Stimulated activated memory B cell treated with anti-CD40 and anti-IgM and Interleukin-4, amounts not matched to agents 10 μg/mL and 1 μg/mL and 100 μg/mL, for 72 hours (primary cell): Measurements from ENCODE around the gene APC.
A peak's percentile ranks its signal among the peaks of the same experiment; 100 is the strongest.
"Not testable (repeated sequence)": the region's sequence is repeated elsewhere in the genome, so short reads cannot be mapped to it uniquely, and the experiment has no call there.

Source experiments
- ATAC-seq: fragments of 150-1000 bp; cut with Tn5 transposase; 2 replicates; pipeline ENCODE4 v1.10.0; 2021
- H3K27ac Mint-ChIP-seq: one replicate; pipeline ENCODE4 v1.8.0; 2022; ENCODE audit warnings: mild to moderate bottlenecking, mixed read lengths
- H3K27me3 Mint-ChIP-seq: one replicate; pipeline ENCODE4 v1.8.0; 2022; ENCODE audit warnings: mixed read lengths
- H3K36me3 Mint-ChIP-seq: one replicate; pipeline ENCODE4 v1.8.0; 2022; ENCODE audit warnings: mixed read lengths
- H3K4me1 Mint-ChIP-seq: one replicate; pipeline ENCODE4 v1.8.0; 2022; ENCODE audit warnings: mixed read lengths
- H3K4me3 Mint-ChIP-seq: one replicate; pipeline ENCODE4 v1.8.0; 2022; ENCODE audit warnings: mild to moderate bottlenecking, moderate library complexity, mixed read lengths
- H3K9me3 Mint-ChIP-seq: one replicate; pipeline ENCODE4 v1.8.0; 2022; ENCODE audit warnings: mixed read lengths

APC gene

DNA sequence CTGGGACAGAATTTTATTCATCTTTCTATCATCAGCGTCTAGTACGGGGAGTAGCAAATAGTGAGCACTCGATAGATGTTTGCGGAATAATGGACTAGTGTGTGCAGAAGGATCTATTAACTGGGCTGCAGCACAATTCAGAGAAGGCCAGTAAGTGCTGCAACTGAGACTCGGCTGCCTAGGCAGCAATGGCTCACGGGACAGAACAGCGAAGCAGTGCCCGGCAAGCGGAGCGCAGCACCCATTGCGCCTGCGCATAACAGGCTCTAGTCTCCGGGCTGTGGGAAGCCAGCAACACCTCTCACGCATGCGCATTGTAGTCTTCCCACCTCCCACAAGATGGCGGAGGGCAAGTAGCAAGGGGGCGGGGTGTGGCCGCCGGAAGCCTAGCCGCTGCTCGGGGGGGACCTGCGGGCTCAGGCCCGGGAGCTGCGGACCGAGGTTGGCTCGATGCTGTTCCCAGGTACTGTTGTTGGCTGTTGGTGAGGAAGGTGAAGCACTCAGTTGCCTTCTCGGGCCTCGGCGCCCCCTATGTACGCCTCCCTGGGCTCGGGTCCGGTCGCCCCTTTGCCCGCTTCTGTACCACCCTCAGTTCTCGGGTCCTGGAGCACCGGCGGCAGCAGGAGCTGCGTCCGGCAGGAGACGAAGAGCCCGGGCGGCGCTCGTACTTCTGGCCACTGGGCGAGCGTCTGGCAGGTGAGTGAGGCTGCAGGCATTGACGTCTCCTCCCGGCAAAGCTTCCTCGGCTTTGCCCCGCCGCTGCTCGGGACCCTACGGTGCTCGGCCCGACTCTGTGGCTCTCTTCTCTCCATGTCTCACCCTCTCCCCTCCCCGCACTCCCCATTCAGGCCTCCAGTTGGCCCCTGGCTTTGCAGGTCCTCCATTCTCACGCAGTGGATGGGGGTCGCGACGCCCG, 30.2 kb upstream of the APC start:
- Mint-ChIP-seq H3K36me3 (peaks cover 6% of the 10 kb centered on the region), H3K4me1 (peaks cover 52% of the 10 kb centered on the region), H3K9me3 (no peaks in the 10 kb centered on the region), H3K27ac (peak overlapping the region; percentile 92), H3K27me3 (no peaks in the 10 kb centered on the region), H3K4me3 (peak overlapping the region; percentile 99)
- ATAC-seq = peak; percentile 98

- no peaks in the 10 kb centered on the region for H3K9me3 Mint-ChIP-seq
- H3K4me3 Mint-ChIP-seq = peak overlapping the region; percentile 99
- no peak for ATAC-seq
- H3K36me3 Mint-ChIP-seq = peaks cover 11% of the 10 kb centered on the region
- H3K4me1 Mint-ChIP-seq = peaks cover 57% of the 10 kb centered on the region
- peak overlapping the region; percentile 92 for H3K27ac Mint-ChIP-seq
- H3K27me3 Mint-ChIP-seq = no peaks in the 10 kb centered on the region
Observed at GRCh38 chr5:112708103-112708622, 29.5 kb upstream of the APC start.

- H3K27me3 Mint-ChIP-seq = no peaks in the 10 kb centered on the region
- peaks cover 11% of the 10 kb centered on the region for H3K36me3 Mint-ChIP-seq
- no peaks in the 10 kb centered on the region for H3K9me3 Mint-ChIP-seq
- no peak overlapping the region for H3K4me3 Mint-ChIP-seq
- H3K4me1 Mint-ChIP-seq = peaks cover 58% of the 10 kb centered on the region
- H3K27ac Mint-ChIP-seq = no peak overlapping the region
- no peak for ATAC-seq
Observed at GRCh38 chr5:112709416-112709815, 28.3 kb upstream of the APC start.

GRCh38 chr5:112710896-112711295, 26.8 kb upstream of the APC start:
- H3K4me1 Mint-ChIP-seq = peaks cover 69% of the 10 kb centered on the region
- no peaks in the 10 kb centered on the region for H3K9me3 Mint-ChIP-seq
- no peak overlapping the region for H3K4me3 Mint-ChIP-seq
- peaks cover 11% of the 10 kb centered on the region for H3K36me3 Mint-ChIP-seq
- H3K27me3 Mint-ChIP-seq = no peaks in the 10 kb centered on the region
- ATAC-seq = no peak
- no peak overlapping the region for H3K27ac Mint-ChIP-seq

DNA sequence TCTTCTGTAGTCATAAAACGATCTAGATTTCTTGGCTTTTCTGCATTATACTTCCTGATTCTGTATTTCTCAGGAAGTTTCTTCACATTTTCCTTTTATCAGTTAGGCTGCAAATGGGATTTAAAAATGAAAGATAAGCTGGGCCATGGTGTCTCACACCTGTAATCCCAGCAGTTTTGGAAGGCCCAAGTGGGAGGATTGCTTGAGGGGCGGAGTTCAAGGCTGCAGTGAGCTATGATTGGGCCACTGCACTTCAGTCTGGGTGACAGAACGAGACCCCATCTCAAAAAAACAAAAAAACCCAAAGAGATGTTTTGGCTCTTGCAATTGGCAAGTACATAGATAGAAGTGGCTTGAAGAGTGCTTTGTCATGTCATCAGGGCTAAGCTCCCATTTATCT, 26.2 kb upstream of the APC start:
- Mint-ChIP-seq H3K36me3 (peaks cover 11% of the 10 kb centered on the region), H3K27me3 (no peaks in the 10 kb centered on the region), H3K9me3 (no peaks in the 10 kb centered on the region), H3K4me1 (peaks cover 69% of the 10 kb centered on the region), H3K4me3 (no peak overlapping the region), H3K27ac (no peak overlapping the region)
- ATAC-seq = no peak

DNA sequence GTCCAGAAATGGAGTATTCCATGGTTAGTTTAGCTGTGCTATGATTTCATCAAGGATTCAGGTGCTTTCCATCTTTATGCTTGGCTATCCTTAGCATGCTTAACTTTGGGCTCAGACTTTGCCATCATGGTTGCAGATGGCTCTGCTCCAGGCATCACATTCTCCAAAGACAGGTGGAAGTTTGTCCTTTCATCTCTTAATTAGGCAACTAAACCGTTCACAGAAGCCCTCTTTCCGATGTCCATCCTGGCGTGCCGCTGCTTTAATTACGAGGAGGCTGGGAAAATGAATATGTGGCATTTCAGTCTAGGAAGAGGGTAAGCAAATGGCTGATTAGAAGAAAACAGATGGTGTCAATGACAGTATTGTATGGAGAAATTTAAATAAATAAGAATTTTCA, 24.5 kb upstream of the APC start:
- Mint-ChIP-seq H3K9me3 (no peaks in the 10 kb centered on the region), H3K4me1 (peaks cover 74% of the 10 kb centered on the region), H3K36me3 (peaks cover 16% of the 10 kb centered on the region), H3K27me3 (no peaks in the 10 kb centered on the region), H3K27ac (no peak overlapping the region), H3K4me3 (no peak overlapping the region)
- ATAC-seq = no peak

GRCh38 chr5:112716895-112717294, 20.8 kb upstream of the APC start:
- Mint-ChIP-seq H3K4me1 (peaks cover 70% of the 10 kb centered on the region), H3K36me3 (peaks cover 22% of the 10 kb centered on the region)
- not testable (repeated sequence) for H3K27ac Mint-ChIP-seq, H3K27me3 Mint-ChIP-seq, H3K4me3 Mint-ChIP-seq, ATAC-seq, H3K9me3 Mint-ChIP-seq

DNA sequence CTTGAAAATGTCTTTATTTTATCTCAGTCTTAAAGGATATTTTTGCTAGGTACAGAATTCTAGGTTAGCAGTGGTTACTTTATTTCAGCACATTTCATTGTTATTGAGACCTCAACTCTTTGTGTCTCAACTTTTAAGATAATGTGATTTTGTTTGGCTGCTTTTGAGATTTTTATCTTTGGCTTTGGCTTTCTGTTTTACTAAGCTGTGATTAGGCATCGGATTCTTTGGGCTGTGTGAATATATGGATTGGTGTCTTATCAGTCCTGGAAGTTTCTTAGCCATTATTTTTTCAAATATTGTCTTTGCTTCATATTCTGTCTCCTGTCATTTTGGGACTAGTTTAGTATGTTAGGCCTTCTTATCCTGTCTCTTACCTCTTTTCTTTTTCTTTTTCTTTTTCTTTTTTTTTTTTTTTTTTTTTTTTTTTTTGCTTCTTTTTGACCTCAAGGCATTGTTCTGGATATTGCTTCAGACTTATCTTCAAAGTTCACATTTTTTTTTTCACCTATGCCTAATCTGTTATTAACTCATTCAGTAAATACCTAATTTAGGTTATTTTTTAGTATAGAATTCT, 20.1 kb upstream of the APC start:
- ATAC-seq = no peak
- peaks cover 15% of the 10 kb centered on the region for H3K36me3 Mint-ChIP-seq
- no peak overlapping the region for H3K27ac Mint-ChIP-seq
- H3K4me3 Mint-ChIP-seq = no peak overlapping the region
- H3K27me3 Mint-ChIP-seq = no peaks in the 10 kb centered on the region
- H3K9me3 Mint-ChIP-seq = no peaks in the 10 kb centered on the region
- H3K4me1 Mint-ChIP-seq = peaks cover 70% of the 10 kb centered on the region

DNA sequence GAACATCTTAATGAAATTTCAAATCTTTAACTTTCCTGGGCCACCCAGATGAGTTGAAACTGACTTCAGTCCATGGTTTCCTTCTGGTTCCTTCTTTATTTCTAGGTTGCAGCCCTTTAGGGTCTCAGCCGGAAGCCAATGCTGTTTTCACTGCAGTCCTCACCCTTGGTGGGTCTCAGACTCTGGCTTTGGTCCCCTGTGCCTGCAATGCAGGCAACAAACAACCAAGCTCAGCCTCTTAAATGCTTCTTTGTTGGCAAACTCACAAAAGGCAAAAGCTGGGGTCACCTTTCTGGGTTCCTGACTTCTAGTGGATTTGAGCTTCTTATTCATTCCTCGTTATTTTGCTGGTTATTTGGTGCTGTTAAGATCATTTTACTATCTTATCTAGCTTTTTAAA, 19.3 kb upstream of the APC start:
- no peaks in the 10 kb centered on the region for H3K27me3 Mint-ChIP-seq
- peaks cover 75% of the 10 kb centered on the region for H3K4me1 Mint-ChIP-seq
- no peak overlapping the region for H3K4me3 Mint-ChIP-seq
- ATAC-seq = no peak
- no peaks in the 10 kb centered on the region for H3K9me3 Mint-ChIP-seq
- peaks cover 12% of the 10 kb centered on the region for H3K36me3 Mint-ChIP-seq
- no peak overlapping the region for H3K27ac Mint-ChIP-seq

DNA sequence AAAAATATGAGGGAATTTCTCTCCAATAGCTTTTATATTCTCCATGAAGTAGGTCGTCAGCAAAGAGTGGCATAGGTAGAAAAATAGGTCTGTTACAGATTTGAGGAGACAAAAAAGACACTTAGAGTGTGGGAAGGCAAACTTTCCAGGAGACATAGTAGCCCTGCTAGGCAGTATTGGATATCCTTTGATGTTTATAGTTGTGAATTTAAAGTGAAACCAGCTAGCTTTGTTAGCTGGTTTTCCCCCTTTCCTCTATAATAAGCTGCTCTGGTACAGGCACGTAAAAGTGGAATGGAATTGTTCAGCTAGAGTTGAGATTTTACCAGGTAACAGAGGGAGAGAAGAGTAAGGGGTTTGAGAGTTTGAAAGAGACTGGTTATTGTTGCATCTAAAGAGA, 17.1 kb upstream of the APC start:
- Mint-ChIP-seq H3K27me3 (no peaks in the 10 kb centered on the region), H3K36me3 (peaks cover 19% of the 10 kb centered on the region), H3K9me3 (no peaks in the 10 kb centered on the region), H3K4me1 (peaks cover 82% of the 10 kb centered on the region), H3K4me3 (no peak overlapping the region), H3K27ac (no peak overlapping the region)
- ATAC-seq = no peak

DNA sequence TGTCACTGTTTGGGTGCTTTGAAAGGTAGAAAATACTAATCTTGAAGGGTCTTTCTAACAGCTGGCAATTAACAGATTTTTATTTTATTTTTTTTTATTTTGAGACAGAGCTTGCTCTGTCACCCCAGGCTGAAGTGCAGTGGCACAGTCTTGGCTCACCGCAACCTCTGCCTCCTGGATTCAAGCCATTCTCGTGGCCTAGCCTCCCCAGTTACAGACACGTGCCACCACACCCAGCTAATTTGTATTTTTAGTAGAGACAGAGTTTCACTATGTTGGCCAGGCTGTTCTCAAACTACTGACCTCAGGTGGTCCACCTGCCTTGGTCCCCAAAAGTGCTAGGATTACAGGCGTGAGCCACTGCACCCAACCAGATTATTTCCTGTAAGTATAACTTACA, 12.8 kb upstream of the APC start:
- Mint-ChIP-seq H3K36me3 (peaks cover 14% of the 10 kb centered on the region), H3K9me3 (no peaks in the 10 kb centered on the region), H3K4me3 (no peak overlapping the region), H3K27me3 (no peaks in the 10 kb centered on the region), H3K27ac (peak overlapping the region; percentile 8), H3K4me1 (peaks cover 68% of the 10 kb centered on the region)
- no peak for ATAC-seq

DNA sequence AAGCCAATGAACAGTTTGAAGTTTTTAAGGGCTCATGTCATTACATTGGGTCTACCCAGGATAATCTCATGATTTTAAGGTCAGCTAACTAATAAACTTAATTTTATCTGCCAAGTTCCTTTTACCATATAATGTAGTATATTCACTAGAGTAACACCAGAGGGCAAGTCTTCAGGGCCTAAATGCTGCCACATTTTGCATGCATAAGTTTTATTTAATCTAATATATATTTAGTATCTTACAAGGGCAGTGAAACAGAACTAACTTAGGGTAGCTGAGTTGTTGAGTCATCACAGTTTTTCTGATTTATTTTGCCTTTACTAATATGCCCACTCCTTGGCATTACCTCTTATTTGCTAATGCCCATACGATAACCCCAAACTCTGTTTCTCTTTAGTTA, 8.1 kb upstream of the APC start:
- no peak overlapping the region for H3K4me3 Mint-ChIP-seq
- ATAC-seq = no peak
- peaks cover 44% of the 10 kb centered on the region for H3K4me1 Mint-ChIP-seq
- H3K36me3 Mint-ChIP-seq = peaks cover 2% of the 10 kb centered on the region
- no peaks in the 10 kb centered on the region for H3K27me3 Mint-ChIP-seq
- H3K9me3 Mint-ChIP-seq = no peaks in the 10 kb centered on the region
- no peak overlapping the region for H3K27ac Mint-ChIP-seq

- Mint-ChIP-seq H3K4me3 (no peak overlapping the region), H3K27ac (no peak overlapping the region), H3K9me3 (no peaks in the 10 kb centered on the region), H3K4me1 (peaks cover 40% of the 10 kb centered on the region), H3K36me3 (no peaks in the 10 kb centered on the region), H3K27me3 (no peaks in the 10 kb centered on the region)
- ATAC-seq = no peak
Observed at GRCh38 chr5:112732131-112732530, 5.6 kb upstream of the APC start.

DNA sequence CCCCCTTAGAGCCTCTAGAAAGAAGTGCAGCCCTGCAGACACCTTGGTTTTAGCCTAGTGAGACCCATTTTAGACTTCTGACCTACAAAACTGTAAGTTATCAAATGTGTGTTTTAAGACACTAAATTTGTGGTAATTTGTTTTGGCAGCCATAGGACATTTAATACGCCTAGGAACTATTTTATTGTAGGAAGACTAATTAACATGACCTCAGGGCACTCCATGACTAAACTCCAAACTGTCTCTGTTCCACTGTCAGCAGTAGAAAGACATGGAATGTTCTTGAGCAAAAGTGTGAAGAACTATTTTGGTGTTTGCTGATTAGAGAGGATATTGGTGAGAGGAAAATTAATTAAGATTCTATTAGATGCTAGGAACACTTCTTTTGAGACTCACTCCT, 4.1 kb upstream of the APC start:
- Mint-ChIP-seq H3K4me1 (peaks cover 54% of the 10 kb centered on the region), H3K4me3 (no peak overlapping the region)

DNA sequence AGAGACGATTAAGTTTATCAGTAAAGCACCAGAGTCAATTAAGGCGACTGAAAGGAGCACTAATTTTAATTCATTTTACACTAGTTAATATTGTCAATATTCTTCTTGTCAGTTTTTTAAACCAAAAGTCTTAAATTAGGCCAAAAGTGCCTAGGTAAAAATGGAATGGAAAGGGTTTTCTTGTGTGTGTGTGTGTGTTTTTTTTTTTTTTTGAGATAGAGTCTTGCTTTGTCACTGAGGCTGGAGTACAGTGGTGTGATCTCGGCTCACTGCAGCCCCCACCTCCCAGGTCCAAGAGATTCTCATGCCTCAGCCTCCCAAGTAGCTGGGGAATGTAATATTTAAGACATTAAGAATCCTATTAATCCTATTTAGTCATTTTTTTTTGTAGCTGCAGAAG, 3.1 kb upstream of the APC start:
- Mint-ChIP-seq H3K4me1 (peaks cover 45% of the 10 kb centered on the region), H3K36me3 (no peaks in the 10 kb centered on the region), H3K27ac (no peak overlapping the region), H3K27me3 (no peaks in the 10 kb centered on the region), H3K4me3 (no peak overlapping the region), H3K9me3 (no peaks in the 10 kb centered on the region)
- ATAC-seq = no peak

More for the DNA sequence above, 4.1 kb upstream of the APC start:
- Mint-ChIP-seq H3K9me3 (no peaks in the 10 kb centered on the region), H3K36me3 (no peaks in the 10 kb centered on the region), H3K27me3 (no peaks in the 10 kb centered on the region), H3K27ac (no peak overlapping the region)
- no peak for ATAC-seq

DNA sequence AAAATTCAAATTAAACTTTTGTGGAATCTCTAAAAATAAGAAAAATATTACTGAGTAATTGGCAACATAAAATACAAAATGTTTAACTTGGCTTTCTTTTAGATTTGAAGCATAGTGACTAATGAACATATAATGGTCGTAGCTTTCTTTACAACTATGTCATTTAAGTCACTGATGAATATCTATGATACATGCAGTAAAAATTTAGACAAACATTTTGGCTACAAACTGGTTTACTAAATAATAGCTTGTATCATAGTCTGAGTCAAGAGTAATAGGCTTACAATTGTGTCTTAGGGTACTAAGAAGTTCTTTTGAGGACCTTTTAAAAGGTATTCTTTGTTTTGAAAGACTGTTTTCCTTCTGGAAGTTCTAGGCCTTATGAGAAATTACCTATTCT, 2.0 kb upstream of the APC start:
- no peak for ATAC-seq
- Mint-ChIP-seq H3K4me1 (peaks cover 45% of the 10 kb centered on the region), H3K27ac (no peak overlapping the region), H3K27me3 (no peaks in the 10 kb centered on the region), H3K4me3 (no peak overlapping the region), H3K36me3 (no peaks in the 10 kb centered on the region), H3K9me3 (no peaks in the 10 kb centered on the region)
